Mesothelial cell of epicardium (in vitro differentiated cells): ENCODE measurements around the gene FOSB. TPM values are rescaled to one million over a fixed set of nuclear protein-coding genes. Genes with fewer than 3 reads are reported as not detected.
A peak's percentile ranks its signal among the peaks of the same experiment; 100 is the strongest.

ENCODE experiments used
- DNase-seq, 2 experiments: peaks; one replicate each; pipeline ENCODE4 v3.0.0; 2021; ENCODE audit warnings: low spot score in 2 of 2; ENCODE audit not compliant: unreplicated experiment in 2 of 2
- H3K27ac Mint-ChIP-seq: 2 replicates; pipeline ENCODE4 v1.8.0; 2021; ENCODE audit warnings: mixed read lengths
- H3K27me3 Mint-ChIP-seq: 2 replicates; pipeline ENCODE4 v1.8.0; 2021; ENCODE audit warnings: low read depth, mixed read lengths
- H3K36me3 Mint-ChIP-seq: 2 replicates; pipeline ENCODE4 v1.8.0; 2021; ENCODE audit warnings: mixed read lengths
- H3K4me1 Mint-ChIP-seq: 2 replicates; pipeline ENCODE4 v1.8.0; 2021; ENCODE audit warnings: mixed read lengths
- H3K4me3 Mint-ChIP-seq: 2 replicates; pipeline ENCODE4 v1.8.0; 2021; ENCODE audit warnings: mild to moderate bottlenecking, moderate library complexity, mixed read lengths
- H3K9me3 Mint-ChIP-seq: 2 replicates; pipeline ENCODE4 v1.8.0; 2021; ENCODE audit warnings: mixed read lengths
- total RNA-seq: library from RNA; stranded (reverse); gene quantifications from 3 replicates; pipeline ENCODE4 v1.2.1, GENCODE V29; 2021
- TF ChIP-seq, protein P1 (sequence below): fragments of 200-600 bp; sonication (generic); IDR thresholded peaks from one replicate; pipeline ENCODE4 v1.5.0; 2021; ENCODE audit warnings: antibody characterized with exemption; ENCODE audit not compliant: unreplicated experiment

The FOSB gene
- total RNA-seq, 1 donor from 2014 or later: 272 TPM

DNA sequence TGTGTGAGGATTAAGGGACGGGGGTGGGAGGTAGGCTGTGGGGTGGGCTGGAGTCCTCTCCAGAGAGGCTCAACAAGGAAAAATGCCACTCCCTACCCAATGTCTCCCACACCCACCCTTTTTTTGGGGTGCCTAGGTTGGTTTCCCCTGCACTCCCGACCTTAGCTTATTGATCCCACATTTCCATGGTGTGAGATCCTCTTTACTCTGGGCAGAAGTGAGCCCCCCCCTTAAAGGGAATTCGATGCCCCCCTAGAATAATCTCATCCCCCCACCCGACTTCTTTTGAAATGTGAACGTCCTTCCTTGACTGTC, 5.5 kb downstream of the FOSB start:
- DNase-seq: no peak
- H3K36me3 Mint-ChIP-seq: peaks cover 2% of the 10 kb centered on the region
- no peaks in the 10 kb centered on the region for H3K9me3 Mint-ChIP-seq
- H3K27ac Mint-ChIP-seq: peak overlapping the region; percentile 61
- no peak overlapping the region for H3K4me3 Mint-ChIP-seq
- TF ChIP-seq, protein P1, sequence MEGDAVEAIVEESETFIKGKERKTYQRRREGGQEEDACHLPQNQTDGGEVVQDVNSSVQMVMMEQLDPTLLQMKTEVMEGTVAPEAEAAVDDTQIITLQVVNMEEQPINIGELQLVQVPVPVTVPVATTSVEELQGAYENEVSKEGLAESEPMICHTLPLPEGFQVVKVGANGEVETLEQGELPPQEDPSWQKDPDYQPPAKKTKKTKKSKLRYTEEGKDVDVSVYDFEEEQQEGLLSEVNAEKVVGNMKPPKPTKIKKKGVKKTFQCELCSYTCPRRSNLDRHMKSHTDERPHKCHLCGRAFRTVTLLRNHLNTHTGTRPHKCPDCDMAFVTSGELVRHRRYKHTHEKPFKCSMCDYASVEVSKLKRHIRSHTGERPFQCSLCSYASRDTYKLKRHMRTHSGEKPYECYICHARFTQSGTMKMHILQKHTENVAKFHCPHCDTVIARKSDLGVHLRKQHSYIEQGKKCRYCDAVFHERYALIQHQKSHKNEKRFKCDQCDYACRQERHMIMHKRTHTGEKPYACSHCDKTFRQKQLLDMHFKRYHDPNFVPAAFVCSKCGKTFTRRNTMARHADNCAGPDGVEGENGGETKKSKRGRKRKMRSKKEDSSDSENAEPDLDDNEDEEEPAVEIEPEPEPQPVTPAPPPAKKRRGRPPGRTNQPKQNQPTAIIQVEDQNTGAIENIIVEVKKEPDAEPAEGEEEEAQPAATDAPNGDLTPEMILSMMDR: no peak
- peaks cover 36% of the 10 kb centered on the region for H3K27me3 Mint-ChIP-seq
- peaks cover 19% of the 10 kb centered on the region for H3K4me1 Mint-ChIP-seq

DNA sequence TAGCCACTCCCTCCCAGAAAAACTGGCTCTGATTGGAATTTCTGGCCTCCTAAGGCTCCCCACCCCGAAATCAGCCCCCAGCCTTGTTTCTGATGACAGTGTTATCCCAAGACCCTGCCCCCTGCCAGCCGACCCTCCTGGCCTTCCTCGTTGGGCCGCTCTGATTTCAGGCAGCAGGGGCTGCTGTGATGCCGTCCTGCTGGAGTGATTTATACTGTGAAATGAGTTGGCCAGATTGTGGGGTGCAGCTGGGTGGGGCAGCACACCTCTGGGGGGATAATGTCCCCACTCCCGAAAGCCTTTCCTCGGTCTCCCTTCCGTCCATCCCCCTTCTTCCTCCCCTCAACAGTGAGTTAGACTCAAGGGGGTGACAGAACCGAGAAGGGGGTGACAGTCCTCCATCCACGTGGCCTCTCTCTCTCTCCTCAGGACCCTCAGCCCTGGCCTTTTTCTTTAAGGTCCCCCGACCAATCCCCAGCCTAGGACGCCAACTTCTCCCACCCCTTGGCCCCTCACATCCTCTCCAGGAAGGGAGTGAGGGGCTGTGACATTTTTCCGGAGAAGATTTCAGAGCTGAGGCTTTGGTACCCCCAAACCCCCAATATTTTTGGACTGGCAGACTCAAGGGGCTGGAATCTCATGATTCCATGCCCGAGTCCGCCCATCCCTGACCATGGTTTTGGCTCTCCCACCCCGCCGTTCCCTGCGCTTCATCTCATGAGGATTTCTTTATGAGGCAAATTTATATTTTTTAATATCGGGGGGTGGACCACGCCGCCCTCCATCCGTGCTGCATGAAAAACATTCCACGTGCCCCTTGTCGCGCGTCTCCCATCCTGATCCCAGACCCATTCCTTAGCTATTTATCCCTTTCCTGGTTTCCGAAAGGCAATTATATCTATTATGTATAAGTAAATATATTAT, 6.1 kb downstream of the FOSB start:
- H3K27me3 Mint-ChIP-seq: peaks cover 36% of the 10 kb centered on the region
- TF ChIP-seq, protein P1: no peak
- peaks cover 2% of the 10 kb centered on the region for H3K36me3 Mint-ChIP-seq
- no peak for DNase-seq
- peaks cover 16% of the 10 kb centered on the region for H3K4me1 Mint-ChIP-seq
- no peaks in the 10 kb centered on the region for H3K9me3 Mint-ChIP-seq
- H3K4me3 Mint-ChIP-seq: no peak overlapping the region
- peak overlapping the region; percentile 61 for H3K27ac Mint-ChIP-seq

DNA sequence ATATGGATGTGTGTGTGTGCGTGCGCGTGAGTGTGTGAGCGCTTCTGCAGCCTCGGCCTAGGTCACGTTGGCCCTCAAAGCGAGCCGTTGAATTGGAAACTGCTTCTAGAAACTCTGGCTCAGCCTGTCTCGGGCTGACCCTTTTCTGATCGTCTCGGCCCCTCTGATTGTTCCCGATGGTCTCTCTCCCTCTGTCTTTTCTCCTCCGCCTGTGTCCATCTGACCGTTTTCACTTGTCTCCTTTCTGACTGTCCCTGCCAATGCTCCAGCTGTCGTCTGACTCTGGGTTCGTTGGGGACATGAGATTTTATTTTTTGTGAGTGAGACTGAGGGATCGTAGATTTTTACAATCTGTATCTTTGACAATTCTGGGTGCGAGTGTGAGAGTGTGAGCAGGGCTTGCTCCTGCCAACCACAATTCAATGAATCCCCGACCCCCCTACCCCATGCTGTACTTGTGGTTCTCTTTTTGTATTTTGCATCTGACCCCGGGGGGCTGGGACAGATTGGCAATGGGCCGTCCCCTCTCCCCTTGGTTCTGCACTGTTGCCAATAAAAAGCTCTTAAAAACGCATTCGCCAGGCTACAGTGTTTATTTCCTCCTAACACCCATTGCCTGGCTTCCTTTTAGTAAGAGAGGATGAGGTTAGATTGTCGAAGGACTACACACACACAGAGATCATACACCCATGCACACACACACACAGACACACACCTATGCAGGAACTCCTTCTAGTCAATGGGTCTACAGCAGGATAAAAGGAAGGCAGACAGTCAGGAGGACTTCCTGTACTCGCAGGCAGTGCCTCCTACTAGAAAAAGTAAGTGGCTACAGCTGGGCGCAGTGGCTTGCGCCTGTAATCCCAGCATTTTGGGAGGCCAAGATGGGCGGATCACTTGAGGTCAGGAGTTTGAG, 7.1 kb downstream of the FOSB start:
- Mint-ChIP-seq H3K27ac (peak overlapping the region; percentile 55), H3K4me3 (no peak overlapping the region), H3K4me1 (peaks cover 12% of the 10 kb centered on the region), H3K36me3 (peaks cover 2% of the 10 kb centered on the region), H3K27me3 (peaks cover 36% of the 10 kb centered on the region), H3K9me3 (no peaks in the 10 kb centered on the region)
- no peak for DNase-seq
- TF ChIP-seq, protein P1: no peak

DNA sequence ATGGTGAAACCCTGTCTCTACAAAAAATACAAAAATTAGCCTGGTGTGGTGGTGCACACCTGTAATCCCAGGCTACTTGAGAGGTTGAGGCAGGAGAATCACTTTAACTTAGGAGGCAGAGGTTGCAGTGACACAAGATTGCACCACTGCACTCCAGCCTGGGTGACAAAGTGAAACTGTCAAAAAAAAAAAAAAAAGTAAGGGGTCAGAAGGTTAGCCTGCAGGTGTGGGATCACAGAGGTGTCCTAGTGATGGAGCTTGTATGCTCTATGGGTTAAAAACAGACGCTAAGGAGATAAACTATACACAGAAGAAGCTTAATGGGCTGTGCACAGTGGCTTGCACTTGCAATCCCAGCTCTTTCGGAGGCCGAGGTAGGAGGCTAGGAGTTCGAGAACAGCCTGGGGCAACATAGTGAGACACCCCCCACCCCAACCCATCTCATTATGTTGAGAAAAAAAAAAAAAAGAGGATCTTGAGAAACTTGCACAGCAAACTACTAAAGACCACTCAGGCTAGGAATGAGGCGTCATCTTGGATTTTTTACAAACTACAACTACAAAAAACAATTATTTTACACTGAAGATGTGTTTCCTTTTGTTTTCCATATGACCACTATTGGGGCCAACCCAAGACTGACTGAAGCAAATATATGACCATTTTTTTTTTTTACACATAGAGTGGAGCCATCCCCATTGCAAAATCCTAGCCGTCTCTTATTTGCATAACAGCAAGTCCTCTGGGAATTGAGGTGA, 7.9 kb downstream of the FOSB start:
- TF ChIP-seq, protein P1: no peak
- H3K4me1 Mint-ChIP-seq: peaks cover 9% of the 10 kb centered on the region
- no peaks in the 10 kb centered on the region for H3K9me3 Mint-ChIP-seq
- H3K27me3 Mint-ChIP-seq: peaks cover 36% of the 10 kb centered on the region
- H3K27ac Mint-ChIP-seq: no peak overlapping the region
- peaks cover 2% of the 10 kb centered on the region for H3K36me3 Mint-ChIP-seq
- DNase-seq: no peak
- no peak overlapping the region for H3K4me3 Mint-ChIP-seq

DNA sequence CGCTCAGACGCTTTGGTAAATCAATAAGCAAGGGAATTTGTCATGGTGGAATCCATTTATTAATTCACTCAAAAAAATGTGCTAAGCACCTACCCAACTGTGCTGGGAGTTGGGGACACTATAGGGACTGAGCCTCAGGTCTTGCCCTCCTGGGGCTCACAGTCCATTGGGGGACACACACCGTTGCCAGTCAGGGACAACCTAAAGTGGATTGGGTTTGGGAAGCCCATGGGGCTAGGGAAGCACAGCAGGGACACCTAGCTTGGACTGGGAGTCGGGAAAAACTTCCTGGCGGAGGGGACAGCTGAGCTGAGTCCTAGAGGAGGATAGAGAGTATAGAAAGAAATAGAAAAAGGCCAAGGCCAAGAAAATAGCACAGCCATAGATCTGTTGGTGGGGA, 8.5 kb downstream of the FOSB start:
- Mint-ChIP-seq H3K4me3 (peak overlapping the region; percentile 26), H3K27ac (peak overlapping the region; percentile 7)

More for the DNA sequence above, 8.5 kb downstream of the FOSB start:
- Mint-ChIP-seq H3K27me3 (peaks cover 36% of the 10 kb centered on the region), H3K36me3 (peaks cover 2% of the 10 kb centered on the region), H3K9me3 (no peaks in the 10 kb centered on the region), H3K4me1 (peaks cover 9% of the 10 kb centered on the region)
- no peak for DNase-seq
- TF ChIP-seq, protein P1: no peak
